HG03175 (cell line): ENCODE data around the gene NUDT13.

Experiments used
- ATAC-seq: cut with Tn5 transposase; IDR thresholded peaks from one replicate; pipeline ENCODE4 v1.9.1; 2021; ENCODE audit warnings: mild to moderate bottlenecking, moderate library complexity; ENCODE audit not compliant: unreplicated experiment

The NUDT13 gene

GRCh38 chr10:73161079-73161478, 50.8 kb downstream of the NUDT13 start:
- no peak for ATAC-seq

GRCh38 chr10:73161662-73162061, 51.4 kb downstream of the NUDT13 start:
- no peak for ATAC-seq

- no peak for ATAC-seq
Measured at GRCh38 chr10:73163096-73163495, 52.8 kb downstream of the NUDT13 start.

- ATAC-seq: no peak
Measured at GRCh38 chr10:73166972-73167371, 56.7 kb downstream of the NUDT13 start.

GRCh38 chr10:73167458-73167782, 57.2 kb downstream of the NUDT13 start:
- ATAC-seq: no peak

GRCh38 chr10:73167783-73168464, 57.7 kb downstream of the NUDT13 start, which contains the start of the genes ECD and FAM149B1:
ECD (minus strand) TSS chr10:73168008; CDS start chr10:73163937, 4,071 bp downstream.
FAM149B1 (plus strand) TSS chr10:73168119; CDS start chr10:73168340, 221 bp downstream.
- peak; percentile 96 for ATAC-seq

- peak; percentile 26 for ATAC-seq
Measured at GRCh38 chr10:73168465-73168803, 58.2 kb downstream of the NUDT13 start.

GRCh38 chr10:73169320-73169719, 59.1 kb downstream of the NUDT13 start:
- ATAC-seq: no peak

GRCh38 chr10:73172867-73173266, 62.6 kb downstream of the NUDT13 start:
- ATAC-seq: no peak

GRCh38 chr10:73174148-73174925, 64.1 kb downstream of the NUDT13 start:
- no peak for ATAC-seq
